ENCODE data around the gene RAD18. TPM values are rescaled to one million over a fixed set of nuclear protein-coding genes. Genes with fewer than 3 reads are reported as not detected.

The RAD18 gene
- total and polyA plus RNA-seq, 9 of the 15 experiments (the other 6 are each of a cell fraction or from before 2014, with no cell fraction given): 19.2 to 49.4 (median 34.4) TPM

GRCh38 chr3:8996681-8997121, 33.4 kb upstream of the RAD18 start:
- TF ChIP-seq EP400 (IDR thresholded peaks at IDR 0.05) (no peak), MXD1 (CRISPR knock-in tag; IDR thresholded peaks at IDR 0.05; ENCODE audit: borderline replicate concordance, poor library complexity, severe bottlenecking) (no peak), GATA2 (CRISPR knock-in tag; IDR thresholded peaks at IDR 0.05) (no peak), FOXK1 (CRISPR knock-in tag; IDR thresholded peaks at IDR 0.05; ENCODE audit: borderline replicate concordance) (no peak), ZFX (CRISPR knock-in tag; IDR thresholded peaks at IDR 0.05) (no peak), ZHX1 (conservative IDR thresholded peaks at IDR 0.05; ENCODE audit: low read length) (no peak)
- TF ChIP-seq, protein P1, sequence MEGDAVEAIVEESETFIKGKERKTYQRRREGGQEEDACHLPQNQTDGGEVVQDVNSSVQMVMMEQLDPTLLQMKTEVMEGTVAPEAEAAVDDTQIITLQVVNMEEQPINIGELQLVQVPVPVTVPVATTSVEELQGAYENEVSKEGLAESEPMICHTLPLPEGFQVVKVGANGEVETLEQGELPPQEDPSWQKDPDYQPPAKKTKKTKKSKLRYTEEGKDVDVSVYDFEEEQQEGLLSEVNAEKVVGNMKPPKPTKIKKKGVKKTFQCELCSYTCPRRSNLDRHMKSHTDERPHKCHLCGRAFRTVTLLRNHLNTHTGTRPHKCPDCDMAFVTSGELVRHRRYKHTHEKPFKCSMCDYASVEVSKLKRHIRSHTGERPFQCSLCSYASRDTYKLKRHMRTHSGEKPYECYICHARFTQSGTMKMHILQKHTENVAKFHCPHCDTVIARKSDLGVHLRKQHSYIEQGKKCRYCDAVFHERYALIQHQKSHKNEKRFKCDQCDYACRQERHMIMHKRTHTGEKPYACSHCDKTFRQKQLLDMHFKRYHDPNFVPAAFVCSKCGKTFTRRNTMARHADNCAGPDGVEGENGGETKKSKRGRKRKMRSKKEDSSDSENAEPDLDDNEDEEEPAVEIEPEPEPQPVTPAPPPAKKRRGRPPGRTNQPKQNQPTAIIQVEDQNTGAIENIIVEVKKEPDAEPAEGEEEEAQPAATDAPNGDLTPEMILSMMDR (IDR thresholded peaks at IDR 0.05 in 2 of 3, conservative IDR thresholded peaks at IDR 0.05 in 1 of 3; ENCODE audit: insufficient read depth in 2 of 3, low read depth in 1 of 3, low read length in 3 of 3): peak; percentile 12 to 21 (median 18); a peak in 2 of 6 replicates
- in situ Hi-C loops (cut with MboI): no loop called here
- Histone ChIP-seq H3K4me1 (replicated peaks in 1 of 2; ENCODE audit: control insufficient read depth in 2 of 2, insufficient read depth in 2 of 2, low read length in 2 of 2) (no peaks in the 10 kb centered on the region), H3K9me3 (replicated peaks; ENCODE audit: control insufficient read depth, insufficient read depth, low read depth, low read length) (no peaks in the 10 kb centered on the region), H3K27ac (ENCODE audit: extremely low read depth, low read depth, low read length) (no peak overlapping the region), H3K4me3 (no peak overlapping the region), H3K36me3 (ENCODE audit: control insufficient read depth, insufficient read depth, low read length) (no peaks in the 10 kb centered on the region), H3K9me1 (ENCODE audit: control insufficient read depth, insufficient read depth, low read length) (peaks cover 6% of the 10 kb centered on the region), H3K27me3 (ENCODE audit: control insufficient read depth in 2 of 2, insufficient read depth in 2 of 2, low read length in 2 of 2) (peaks cover 40 to 58% of the 10 kb centered on the region in 2 experiments), H2AFZ (ENCODE audit: low read depth, low read length) (no peak overlapping the region), H3K4me2 (ENCODE audit: insufficient read depth, low read length) (no peak overlapping the region), H3K79me2 (ENCODE audit: control insufficient read depth, insufficient read depth, low read length) (no peaks in the 10 kb centered on the region), H4K20me1 (replicated peaks; ENCODE audit: control insufficient read depth, insufficient read depth, low read length) (0 out of 2 replicates have a peak, but pooled peaks cover 6% of the 10 kb centered on the region), H3K9ac (ENCODE audit: insufficient read depth in 1 of 2, low read depth in 2 of 2, low read length in 2 of 2) (no peak overlapping the region)
- DNase-seq (ENCODE audit: extremely low read depth in 1 of 4, low spot score in 3 of 4) (peak in 1 of 4 experiments; percentile 8), ATAC-seq (peak; percentile 75), FAIRE-seq (no peak)
- BruUV-seq (replicated peaks): no TSS peak
- intact Hi-C loops (cut with micrococcal nuclease): no loop called here
- ChIA-PET CTCF (ENCODE audit: low intra/inter-chr PET ratio) (interaction anchor here (0.6 kb wide), 1 partner anchor 70 kb away, joined by 3 read pairs; no protein-coding TSS in a partner anchor), POLR2A (interaction anchor here (0.6 kb wide), 2 partner anchors 13 to 244 kb away, joined by 3 read pairs; no protein-coding TSS in a partner anchor)
- WGBS (ENCODE audit: insufficient coverage, low coverage, missing lambda C conversion rate): under 1% methylated on average over 12 of the region's 12 CpGs
